GM12891 (cell line): ENCODE results near the gene KRTAP10-9.
"Not testable (repeated sequence)": the region's sequence is repeated elsewhere in the genome, so short reads cannot be mapped to it uniquely, and the experiment has no call there.

Experiments used
- PAX5 ChIP-seq: IDR thresholded peaks from 2 replicates; pipeline ENCODE4 v1.6.1; 2011; ENCODE audit warnings: low read length, moderate library complexity, mild to moderate bottlenecking; ENCODE audit not compliant: insufficient read depth, severe bottlenecking
- POLR2A ChIP-seq: IDR thresholded peaks from 2 replicates; pipeline ENCODE4 v1.6.1; 2011; ENCODE audit warnings: low read depth, low read length, control low read depth
- POLR2AphosphoS5 ChIP-seq: IDR thresholded peaks from 2 replicates; pipeline ENCODE4 v1.6.1; 2011; ENCODE audit warnings: low read depth, low read length, control low read depth
- POU2F2 ChIP-seq: IDR thresholded peaks from 2 replicates; pipeline ENCODE4 v1.6.1; 2011; ENCODE audit warnings: low read depth, mild to moderate bottlenecking, control low read depth, low read length, moderate library complexity
- TAF1 ChIP-seq: IDR thresholded peaks from 2 replicates; pipeline ENCODE4 v1.6.1; 2011; ENCODE audit warnings: low read depth, low read length, control low read depth

DNA sequence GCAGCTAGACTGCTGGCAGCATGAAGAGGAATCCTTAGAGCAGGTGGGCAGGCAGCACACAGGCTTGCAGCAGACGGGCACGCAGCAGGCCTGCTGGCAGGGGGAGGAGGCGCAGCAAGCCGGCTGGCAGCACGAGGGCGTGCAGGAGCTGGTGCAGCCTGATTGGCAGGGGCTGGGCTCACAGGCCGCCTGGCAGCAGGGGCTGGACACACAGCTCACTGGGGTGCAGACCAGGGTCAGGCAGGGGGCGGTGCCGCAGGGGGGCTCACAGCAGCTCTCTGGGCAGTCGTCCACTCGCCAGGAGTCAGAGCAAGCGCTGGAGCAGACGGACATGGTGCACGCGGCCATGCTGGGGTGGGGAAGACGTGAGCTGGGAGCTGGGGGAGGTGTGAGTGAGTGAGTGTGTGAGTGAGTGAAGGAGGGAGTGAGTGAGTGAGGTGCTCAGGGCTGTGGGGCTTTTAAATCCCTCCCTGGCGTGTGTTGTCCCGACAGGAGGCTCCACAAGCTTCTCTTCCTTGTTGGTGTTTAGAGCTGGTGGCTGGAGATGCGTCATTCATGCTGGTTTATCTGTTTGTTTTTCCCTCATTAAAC, 46.6 kb upstream of the KRTAP10-9 start, which contains the start of gene KRTAP10-5:
- TF ChIP-seq POLR2AphosphoS5, POLR2A, TAF1, PAX5, POU2F2: not testable (repeated sequence)
